Smooth muscle cell of the brain vasculature (primary cell): ENCODE results near the gene PACS2.
"Not testable (repeated sequence)": the region's sequence is repeated elsewhere in the genome, so short reads cannot be mapped to it uniquely, and the experiment has no call there.

Source experiments
- DNase-seq: peaks from one replicate; pipeline ENCODE4 v3.0.0-alpha.2; 2012; ENCODE audit warnings: low read depth, low spot score

PACS2 gene

DNA sequence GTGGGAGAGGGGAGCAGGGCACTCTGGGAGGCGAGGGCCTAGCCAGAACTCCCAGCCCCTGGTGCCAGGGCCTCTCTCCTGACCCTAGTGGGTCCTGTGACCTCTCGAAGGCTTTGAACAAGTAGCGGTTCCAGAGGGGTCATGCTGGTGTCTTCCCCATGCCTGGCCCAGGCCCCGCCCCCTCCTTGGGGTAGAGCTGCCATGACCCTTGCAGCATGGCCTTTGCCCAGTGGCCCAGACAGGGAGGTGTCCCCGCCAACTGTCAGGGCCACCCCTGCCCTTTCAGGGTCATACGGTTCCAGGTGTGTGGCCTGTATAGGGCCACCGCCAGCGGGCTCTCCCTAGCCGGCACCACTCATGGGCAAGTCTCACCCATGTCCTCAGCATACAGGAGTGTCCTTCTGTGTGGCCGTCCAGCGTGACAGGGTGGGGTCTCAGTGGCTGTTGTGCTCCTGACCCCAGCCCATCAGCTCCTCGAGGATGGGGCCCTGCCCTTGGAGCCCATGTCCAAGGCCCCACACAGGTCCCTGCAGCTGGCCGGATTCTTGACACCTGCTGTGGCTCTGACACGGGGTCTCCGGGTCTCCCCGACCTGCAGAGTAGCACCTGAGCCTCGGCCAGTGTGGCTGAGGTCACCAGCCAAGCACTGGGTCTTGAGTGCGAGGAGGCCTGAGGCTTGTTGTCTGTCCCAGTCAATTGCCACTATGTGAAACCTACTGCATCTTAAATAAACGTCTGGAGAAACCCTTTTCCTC lies 34.6 kb downstream of the PACS2 start:
- DNase-seq, result no peak

DNA sequence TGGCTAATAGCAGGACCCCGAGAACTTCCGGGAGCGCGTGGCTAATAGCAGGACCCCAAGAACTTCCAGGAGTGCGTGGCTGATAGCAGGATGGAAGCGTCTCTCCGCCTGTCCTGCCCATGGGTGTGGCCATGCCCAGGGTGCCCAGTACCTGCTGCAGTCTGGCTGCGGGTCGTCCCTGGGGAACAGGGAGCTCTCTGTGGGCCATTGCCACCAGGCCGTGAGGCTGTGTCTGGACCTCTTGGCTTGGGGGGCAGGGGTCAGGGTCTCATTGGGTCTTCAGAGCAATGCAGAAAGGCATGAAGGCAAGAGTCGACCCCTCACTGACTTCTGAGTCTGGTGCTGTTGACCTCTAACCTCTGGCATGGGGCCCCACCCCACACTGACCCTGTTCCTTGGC lies 35.4 kb downstream of the PACS2 start:
- no peak for DNase-seq

DNA sequence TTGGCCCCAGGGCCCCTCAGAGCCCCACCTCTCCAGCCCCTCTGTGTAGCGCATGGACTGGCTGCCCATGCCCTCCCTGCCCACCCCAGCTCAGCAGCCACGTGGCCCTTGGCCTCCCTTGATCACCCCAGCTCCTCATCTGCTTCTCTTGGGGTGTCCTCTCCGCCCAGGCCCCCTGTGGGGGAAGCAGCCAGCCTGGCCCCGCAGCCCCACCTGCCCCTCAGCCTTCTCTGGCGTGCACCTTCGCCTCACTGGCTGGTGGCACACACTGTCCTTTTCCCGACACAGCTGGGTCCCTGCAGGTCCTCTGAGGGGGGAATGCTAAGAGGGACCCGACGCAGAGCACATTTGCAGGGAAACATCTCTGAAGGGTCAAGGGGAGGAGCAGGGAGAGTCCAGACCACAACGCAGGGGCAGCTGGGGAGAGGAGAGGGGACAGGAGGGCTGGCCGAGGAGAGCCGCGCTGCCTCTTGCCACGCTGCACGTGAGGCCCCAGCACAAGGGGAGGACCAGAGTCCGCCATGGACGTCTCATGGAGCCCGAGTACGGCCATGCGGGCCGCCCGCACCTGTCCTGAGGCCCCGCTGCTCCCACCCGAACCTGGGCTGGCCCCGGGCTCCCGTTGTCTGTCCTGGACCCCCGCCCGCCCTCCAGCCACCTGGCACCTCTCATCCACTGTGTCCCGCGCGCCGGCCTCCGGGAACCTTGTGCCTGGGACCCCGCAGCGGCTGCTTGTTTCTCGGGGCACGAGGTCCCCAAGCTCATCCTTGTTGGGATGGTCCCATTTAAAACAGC lies 36.1 kb downstream of the PACS2 start:
- DNase-seq, result no peak

DNA sequence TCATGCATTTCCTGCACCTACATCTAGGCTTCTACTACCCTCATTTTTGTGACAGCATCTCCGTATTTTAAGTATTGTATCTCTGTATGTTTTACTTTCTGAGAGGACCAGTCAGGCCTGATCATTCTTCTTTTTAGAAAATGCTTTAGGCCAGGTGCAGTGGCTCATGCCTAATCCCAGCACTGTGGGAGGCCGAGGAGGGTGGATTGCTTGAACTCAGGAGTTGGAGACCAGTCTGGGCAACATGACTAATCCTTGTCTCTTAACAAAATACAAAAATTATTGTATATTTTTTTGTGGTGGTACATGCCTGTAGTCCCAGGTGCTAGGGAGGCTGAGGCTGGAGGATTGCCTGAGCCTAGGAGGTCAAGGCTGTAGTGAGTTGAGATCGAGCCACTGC lies 36.9 kb downstream of the PACS2 start:
- DNase-seq, result no peak

DNA sequence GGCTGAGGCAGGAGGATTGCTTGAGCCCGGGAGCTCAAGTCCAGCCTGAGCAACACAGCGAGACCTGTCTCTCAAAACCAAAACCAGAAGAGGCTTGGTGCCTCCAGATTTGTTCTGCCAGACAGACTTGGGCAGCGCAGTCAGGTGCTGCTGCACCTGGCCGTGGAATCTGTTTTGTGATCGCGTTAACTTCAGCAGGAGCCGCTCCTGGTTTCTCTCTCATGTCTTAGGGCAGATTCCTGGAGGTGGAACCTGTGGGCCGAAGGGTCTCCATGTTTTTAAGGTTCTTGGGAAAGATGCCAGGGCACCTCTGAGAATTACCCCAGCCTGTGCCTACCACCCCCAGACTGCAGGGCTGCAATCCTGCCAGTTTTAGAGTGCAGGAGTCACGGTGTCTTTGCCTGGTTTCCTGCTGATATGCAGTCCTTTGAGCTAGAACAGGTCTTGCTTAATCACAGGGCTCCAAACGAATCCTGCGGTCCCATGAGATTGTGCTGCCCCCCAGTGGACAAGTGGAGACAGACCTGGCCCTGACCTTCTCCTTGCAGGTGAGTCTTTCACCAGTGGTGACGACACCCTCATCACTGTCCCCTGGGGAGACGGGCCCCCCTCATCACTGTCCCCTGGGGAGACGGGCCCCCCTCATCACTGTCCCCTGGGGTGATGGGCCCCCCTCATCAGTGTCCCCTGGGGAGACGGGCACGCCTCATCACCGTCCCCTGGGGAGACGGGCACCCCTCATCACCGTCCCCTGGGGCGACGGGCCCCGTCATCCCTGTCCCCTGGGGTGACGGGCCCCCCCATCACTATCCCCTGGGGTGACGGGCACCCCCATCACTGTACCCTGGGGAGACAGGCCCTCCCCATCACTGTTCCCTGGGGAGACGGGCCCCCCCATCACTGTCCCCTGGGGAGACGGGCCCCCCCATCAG lies 37.6 kb downstream of the PACS2 start:
- peak; percentile 68 for DNase-seq

DNA sequence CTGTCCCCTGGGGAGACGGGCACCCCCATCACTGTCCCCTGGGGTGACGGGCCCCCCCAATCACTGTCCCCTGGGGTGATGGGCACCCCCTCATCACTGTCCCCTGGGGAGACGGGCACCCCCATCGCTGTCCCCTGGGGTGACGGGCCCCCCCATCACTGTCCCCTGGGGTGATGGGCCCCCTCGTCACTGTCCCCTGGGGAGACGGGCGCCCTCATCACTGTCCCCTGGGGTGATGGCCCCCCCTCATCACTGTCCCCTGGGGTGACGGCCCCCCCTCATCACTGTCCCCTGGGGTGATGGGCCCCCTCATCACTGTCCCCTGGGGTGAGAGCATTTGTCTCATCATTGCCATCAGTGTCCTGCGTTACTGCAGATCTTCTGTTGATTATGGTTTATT lies 38.6 kb downstream of the PACS2 start:
- DNase-seq, result no peak

DNA sequence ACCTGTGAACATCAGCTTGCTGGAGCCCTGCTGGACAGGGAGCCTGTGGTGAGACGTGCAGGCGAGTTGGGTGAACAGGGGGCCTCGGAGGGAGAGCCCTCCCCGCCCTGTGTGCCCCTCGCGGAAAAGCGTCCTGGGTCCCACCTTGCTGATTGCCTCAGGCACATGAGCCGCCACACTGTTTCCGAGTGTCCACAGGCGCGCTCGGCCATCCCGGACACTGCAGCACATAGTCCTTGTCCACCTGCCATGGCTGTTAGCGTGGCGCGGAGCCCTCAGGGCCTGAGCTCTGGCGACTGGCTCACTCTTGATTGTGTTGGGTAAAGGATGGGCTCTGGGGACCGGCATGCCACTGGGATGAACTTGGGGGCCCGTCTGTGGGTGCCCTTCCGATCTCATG lies 40.0 kb downstream of the PACS2 start:
- no peak for DNase-seq

DNA sequence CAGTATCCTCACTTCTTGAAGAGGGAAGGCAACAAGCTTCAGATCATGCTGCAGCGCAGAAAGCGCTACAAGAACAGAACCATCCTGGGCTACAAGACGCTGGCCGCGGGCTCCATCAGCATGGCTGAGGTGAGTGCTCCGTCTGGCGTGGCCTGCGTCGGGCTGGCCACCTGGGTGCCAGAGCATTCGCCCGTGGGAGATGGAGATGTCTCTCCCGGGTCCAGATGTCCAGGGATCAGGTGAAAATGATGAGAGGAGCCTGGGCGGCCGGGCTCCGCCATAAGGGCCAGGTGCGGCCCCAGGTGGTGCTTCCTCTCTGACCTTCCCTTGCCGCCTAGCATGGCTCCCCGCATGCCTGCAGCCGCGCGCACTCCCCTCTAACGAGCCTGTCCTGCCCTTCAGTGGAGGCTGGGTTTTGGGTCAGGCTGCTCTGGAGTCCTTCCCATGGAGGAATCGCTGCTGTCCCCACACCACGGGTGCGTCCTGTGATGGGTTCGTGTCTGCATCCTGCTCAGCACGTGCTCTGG lies 40.6 kb downstream of the PACS2 start:
- DNase-seq, result no peak

DNA sequence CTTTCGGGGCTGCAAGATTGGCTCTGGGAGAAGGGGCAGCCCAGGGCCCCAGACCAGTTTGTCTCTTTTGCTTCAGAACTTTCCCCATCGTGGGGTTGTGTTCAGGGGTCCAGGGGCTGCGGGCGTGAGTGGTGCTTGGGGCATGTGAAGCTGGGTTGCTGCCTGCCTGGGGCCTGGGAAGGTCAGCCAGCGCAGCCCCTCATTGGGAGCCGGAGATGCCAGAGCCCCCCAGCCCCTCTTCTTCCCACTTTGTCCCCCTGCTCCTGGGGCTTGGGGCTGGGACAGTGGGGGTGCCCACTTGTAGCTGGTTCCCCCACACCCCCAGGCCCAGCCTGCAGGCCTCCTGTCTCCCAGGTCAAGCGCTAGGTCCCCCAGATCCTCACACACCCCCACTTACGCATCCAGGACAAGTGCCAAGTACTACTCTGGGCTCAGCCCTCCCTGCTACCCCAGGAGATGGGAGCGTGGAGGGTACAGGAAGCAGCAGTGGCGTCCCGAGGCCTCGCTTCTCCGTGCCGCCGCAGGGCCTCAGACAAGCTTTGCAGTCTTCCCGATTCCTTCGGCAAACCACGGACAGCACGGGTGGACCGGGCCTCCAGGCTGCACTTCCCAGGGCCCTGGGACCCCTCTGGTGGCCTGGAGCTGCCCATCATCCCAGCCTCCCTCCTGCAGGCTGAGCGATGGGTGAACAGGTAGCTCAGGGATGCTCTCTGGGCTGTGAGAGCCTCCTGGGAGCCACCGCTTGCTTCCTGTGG lies 41.5 kb downstream of the PACS2 start:
- no peak for DNase-seq

DNA sequence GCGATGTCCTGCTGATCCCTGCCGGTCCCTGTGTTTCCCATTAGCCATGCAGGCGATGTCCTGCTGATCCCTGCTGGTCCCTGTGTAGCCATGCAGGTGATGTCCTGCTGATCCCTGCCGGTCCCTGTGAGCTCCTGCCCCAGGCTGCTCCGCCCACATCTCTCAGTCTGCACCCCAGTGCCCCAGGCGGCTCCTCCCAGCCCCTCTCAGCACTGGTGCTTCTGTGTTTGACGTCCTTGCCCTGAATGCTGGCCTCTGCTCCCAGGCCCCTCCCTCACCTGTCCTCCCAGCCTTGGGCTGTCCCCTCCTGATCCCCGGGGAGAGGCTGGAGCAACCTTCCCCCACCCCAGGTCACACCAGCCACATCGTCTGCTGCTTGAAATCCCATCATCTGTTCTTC lies 42.4 kb downstream of the PACS2 start:
- no peak for DNase-seq

DNA sequence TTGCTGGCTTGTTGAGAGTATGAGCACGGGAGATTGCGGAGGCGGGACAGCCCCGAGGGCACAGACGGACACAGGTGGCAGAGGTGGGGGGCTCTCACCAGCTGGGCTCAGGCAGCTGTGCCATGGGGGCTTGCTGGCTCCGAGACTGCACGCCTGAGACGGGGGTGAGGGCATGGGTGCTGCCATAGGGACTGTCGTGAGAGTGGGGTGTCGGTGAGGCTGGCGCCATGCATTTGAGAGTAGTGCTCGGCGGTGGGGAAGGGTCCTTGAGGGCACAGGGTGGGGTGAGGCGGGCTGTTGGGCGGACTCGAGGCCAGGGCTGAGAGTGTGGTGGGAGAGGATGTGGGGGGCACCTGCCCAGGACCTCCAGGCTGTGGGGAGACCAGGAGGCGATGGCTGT lies 43.1 kb downstream of the PACS2 start:
- DNase-seq, result no peak

DNA sequence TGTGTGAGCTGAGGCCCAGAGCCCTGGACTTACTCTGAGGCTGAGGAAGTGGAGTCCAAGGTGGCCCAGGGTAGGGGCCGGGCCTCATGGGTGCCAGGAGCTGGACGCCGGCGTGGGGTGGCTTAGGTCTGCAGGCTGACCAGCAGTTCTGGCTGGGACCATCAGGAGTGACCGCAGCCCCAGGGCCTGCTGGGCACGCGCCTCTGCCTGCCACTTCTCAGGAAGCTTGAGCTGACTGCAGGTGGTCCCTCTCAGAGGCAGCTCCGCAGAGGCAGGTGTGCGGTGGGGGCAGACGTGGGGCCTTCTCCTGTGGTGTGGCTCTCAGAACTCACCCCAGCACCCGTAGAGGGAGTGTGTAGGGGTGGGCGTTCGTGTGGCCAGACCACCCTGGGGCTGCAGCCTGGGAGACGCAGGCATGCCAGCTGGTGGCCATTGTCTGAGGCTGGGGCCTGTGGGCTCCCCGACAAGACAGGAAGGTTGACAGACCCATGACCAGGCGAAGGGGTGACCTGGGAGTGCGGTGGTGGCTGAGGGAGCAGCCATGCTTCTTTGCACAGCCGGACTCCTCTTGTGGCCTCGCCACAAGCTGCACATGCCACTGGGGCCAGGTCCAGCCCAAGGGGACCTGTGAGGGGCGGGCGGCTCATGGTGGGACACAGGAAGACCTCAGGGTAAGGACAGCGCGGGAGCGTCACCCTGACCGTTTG lies 43.7 kb downstream of the PACS2 start:
- DNase-seq, result no peak

DNA sequence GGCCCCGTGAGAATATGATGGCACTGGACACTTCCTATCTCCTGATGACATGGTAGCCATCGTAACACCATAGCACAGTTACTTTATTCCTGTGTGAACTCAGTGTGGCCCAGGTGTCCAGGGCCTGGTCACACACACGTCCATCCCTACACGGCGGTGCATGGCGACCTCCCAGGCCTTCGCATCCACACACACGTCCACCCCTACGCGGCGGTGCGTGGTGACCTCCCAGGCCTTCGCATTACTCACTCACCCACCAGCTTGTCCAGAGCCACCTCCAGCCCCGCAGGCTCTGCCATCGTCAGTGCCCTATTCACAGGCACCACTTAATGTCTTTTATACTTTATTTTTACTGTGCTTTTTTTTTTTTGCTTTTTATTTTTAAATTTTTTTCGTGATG lies 44.4 kb downstream of the PACS2 start:
- no peak for DNase-seq

DNA sequence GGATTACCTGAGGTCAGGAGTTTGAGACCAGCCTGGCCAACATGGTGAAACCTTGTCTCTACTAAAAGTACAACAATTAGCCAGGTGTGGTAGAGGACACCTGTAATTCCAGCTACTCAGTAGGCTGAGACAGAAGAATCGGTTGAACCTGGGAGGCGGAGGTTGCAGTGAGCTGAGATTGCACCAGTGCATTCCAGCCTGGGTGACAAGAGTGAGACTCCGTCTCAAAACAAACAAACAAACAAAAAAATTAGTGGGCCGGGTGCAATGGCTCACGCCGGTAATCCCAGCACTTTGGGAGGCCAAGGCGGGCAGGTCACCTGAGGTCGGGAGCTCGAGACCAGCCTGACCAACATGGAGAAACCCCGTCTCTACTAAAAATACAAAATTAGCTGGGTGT lies 46.9 kb downstream of the PACS2 start:
- DNase-seq, result not testable (repeated sequence)

DNA sequence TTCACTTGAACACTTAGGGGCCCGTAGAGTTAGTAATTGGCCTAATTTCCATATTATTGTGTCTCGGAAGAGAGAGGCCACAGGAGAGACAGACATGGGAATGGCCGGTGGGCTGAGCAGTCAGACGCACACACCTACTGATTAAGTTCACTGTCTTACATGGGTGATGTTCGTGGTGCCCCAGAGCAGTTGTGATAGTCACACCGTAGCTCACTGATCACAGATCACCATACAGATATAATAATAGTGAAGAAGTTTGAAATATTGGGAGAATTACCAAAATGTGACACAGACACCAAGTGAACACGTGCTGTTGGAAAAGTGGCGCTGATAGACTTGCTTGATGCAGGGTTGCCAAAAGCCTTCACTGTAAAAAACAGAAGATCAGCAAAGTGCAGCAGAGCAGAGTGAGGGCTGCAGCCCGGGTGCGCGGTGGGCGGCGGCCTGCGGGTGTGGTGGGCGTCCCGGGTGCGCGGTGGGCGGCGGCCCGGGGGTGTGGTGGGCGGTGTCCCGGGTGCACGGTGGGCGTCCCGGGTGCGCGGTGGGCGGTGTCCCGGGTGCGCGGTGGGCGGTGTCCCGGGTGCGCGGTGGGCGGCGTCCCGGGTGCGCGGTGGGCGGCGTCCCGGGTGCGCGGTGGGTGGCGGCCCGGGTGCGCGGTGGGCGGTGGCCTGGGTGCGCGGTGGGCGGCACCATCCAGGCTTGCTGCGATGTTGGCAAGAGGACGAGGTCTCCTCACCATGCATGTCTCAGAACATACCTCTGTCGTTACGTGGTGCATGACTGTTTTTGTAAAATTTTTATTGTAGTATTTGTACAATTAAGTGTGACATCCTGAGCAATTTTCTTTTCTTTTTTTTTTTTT lies 49.5 kb downstream of the PACS2 start:
- no peak for DNase-seq

DNA sequence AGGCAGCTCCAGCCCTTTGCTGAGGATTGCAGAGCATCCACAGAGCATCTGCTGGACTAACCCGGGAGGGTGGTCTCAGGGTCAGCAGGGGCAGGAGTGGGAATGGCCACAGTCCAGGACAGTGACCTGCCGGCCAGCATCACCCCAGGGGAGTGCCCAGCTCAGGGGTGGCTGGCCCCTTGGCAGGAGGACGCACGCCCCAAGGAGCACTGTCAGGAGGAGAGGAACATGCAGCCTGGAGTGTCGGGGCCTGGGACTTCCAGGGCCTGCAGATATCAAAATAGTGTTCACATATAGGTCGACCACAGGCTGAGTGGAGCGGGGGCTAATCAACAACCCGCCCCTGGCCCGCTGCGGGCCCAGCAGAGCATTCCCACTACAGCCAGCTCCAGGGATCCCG lies 50.6 kb downstream of the PACS2 start:
- no peak for DNase-seq

DNA sequence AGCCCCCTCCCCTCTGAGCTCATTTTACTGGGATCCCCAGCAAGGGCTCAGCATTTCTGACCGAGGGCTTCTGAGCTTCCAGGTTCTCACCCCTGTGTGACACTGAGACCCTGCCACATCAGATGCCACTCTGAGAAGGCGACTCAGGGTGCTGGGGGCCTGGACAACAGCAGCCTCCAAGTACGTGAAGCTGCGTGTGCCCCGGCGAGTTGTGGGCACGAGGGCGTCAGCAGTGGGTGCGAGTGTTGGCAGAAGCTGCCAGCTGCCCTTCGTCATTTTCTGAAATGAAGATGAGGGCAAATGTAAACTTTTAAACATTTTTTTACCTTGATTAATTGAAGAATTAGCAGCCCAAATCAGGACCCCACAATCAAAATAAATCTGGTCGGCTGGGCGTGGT lies 51.1 kb downstream of the PACS2 start:
- no peak for DNase-seq

DNA sequence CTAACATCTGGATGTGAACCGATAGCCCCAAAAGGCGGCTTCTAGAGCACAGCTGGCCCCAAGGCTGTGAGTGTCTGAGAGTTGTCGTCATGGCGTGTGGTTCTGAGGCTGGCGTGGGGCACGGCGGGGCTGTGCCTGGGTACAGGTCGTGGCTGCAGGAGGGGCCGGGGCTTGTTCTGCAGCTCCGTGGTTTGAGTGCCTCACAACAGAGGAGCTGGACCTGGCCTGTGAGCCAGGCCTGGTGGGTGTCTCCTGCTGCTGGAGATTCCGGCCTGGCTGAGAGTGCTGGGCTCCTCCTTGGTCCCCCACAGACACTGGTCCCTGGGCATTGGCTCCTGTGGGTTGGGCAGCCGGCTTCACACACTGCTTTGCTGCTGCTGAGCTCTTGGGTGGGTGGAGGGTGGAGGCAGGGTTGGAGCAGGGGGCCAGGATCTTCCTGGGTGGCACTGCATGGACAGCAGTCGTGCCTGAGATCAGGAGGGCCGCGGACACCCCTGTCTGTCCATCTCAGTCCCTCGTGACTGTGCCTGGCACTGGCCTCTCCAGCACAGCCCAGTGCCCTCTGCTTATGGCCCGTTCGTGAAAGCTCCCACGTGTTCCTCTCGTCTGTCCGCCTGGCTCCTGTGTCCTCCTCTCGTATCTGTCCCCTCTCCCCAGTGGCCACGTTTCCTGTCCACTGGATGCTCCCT lies 52.0 kb downstream of the PACS2 start:
- no peak for DNase-seq
